ENCODE results near the gene DARS1.

The DARS1 gene

DNA sequence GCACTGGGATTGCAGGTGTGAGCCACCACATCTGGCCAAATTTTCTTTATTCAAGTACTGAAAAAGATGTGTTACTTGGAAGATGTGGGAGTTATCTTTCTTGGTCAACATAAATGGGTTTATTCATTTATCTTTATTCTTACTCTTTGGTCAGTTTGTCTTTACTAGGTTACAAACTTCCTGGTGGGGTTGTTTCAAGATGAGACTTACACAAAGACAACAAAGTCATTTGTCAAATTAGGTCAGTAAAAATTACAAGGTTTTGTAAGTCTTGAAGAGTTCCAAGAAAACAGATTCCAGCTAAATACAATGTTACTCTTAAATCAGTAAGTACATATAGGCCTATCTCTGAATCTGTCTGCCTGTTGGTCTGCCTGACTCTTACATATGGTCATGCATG is 48.9 kb downstream of the DARS1 start:
- no peak for TF ChIP-seq FOXP2 (optimal IDR thresholded peaks at IDR 0.05; ENCODE audit: borderline replicate concordance, extremely low read depth, extremely low read length, insufficient read depth)
- TF ChIP-seq, protein P1, sequence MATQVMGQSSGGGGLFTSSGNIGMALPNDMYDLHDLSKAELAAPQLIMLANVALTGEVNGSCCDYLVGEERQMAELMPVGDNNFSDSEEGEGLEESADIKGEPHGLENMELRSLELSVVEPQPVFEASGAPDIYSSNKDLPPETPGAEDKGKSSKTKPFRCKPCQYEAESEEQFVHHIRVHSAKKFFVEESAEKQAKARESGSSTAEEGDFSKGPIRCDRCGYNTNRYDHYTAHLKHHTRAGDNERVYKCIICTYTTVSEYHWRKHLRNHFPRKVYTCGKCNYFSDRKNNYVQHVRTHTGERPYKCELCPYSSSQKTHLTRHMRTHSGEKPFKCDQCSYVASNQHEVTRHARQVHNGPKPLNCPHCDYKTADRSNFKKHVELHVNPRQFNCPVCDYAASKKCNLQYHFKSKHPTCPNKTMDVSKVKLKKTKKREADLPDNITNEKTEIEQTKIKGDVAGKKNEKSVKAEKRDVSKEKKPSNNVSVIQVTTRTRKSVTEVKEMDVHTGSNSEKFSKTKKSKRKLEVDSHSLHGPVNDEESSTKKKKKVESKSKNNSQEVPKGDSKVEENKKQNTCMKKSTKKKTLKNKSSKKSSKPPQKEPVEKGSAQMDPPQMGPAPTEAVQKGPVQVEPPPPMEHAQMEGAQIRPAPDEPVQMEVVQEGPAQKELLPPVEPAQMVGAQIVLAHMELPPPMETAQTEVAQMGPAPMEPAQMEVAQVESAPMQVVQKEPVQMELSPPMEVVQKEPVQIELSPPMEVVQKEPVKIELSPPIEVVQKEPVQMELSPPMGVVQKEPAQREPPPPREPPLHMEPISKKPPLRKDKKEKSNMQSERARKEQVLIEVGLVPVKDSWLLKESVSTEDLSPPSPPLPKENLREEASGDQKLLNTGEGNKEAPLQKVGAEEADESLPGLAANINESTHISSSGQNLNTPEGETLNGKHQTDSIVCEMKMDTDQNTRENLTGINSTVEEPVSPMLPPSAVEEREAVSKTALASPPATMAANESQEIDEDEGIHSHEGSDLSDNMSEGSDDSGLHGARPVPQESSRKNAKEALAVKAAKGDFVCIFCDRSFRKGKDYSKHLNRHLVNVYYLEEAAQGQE (IDR thresholded peaks at IDR 0.05; ENCODE audit: insufficient read depth in 1 of 2, low read depth in 2 of 2, low read length in 2 of 2), result no peak
- TF ChIP-seq TAF1 (IDR thresholded peaks at IDR 0.05; ENCODE audit: borderline replicate concordance, insufficient read depth, low read length), result no peak
- no peak for TF ChIP-seq SIN3A (IDR thresholded peaks at IDR 0.05; ENCODE audit: borderline replicate concordance, insufficient read depth, low read length)
- no peak for TF ChIP-seq POLR2AphosphoS5 (IDR thresholded peaks at IDR 0.05; ENCODE audit: low read depth, low read length)

DNA sequence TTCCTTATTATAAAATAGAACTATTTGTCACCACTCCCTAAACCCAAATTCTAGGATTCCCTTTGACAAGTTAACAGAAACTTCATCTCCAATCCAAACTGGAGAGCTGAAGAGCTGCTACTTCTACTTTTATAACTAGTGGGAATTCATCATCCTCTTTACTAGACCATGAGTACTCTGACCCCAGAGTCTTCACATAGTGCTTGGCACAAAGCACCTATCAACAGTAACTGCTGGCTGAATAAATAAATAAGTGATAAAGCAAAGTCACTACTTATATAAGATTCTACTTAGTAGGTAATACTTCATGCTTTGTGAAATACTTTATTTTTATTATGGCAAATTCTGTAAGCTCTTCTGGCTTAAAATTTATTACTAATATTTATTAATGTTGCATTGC is 49.5 kb downstream of the DARS1 start:
- no peak for TF ChIP-seq SIN3A (IDR thresholded peaks at IDR 0.05; ENCODE audit: borderline replicate concordance, insufficient read depth, low read length)
- no peak for TF ChIP-seq FOXP2 (optimal IDR thresholded peaks at IDR 0.05; ENCODE audit: borderline replicate concordance, extremely low read depth, extremely low read length, insufficient read depth)
- TF ChIP-seq POLR2AphosphoS5 (IDR thresholded peaks at IDR 0.05; ENCODE audit: low read depth, low read length), result no peak
- no peak for TF ChIP-seq TAF1 (IDR thresholded peaks at IDR 0.05; ENCODE audit: borderline replicate concordance, insufficient read depth, low read length)
- TF ChIP-seq, protein P1 (IDR thresholded peaks at IDR 0.05; ENCODE audit: insufficient read depth in 1 of 2, low read depth in 2 of 2, low read length in 2 of 2), result no peak

DNA sequence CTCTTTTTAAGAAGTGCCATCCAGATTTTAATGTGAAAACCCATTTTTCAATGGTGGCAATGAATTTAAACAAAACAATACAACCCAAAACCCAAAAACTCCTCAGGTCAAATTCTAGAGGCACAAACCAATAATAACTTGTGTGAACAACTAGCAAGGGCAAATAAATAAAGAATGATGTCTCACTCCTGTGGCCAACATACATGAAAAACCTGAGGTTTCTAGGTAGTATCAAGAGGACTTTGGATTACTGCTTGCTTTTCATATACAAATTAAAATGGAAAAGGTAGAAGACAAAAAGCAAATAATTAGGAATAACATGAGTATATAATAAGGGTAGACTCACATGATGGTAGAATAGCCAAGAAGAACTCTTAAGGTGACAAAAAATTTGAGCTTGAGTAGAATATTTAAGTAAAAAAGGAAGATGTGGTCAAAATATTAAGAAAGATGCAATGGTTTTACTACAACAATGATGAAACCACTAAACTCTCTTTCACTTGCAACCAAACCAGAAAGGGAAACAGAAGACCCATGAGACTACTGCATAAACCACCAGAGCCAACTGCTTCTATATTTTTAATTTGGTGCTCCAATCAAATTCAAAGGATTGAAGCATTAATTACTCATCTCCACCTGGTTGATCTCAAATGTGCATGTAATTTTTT is 53.5 kb downstream of the DARS1 start:
- no peak for TF ChIP-seq FOXP2 (optimal IDR thresholded peaks at IDR 0.05; ENCODE audit: borderline replicate concordance, extremely low read depth, extremely low read length, insufficient read depth)
- TF ChIP-seq, protein P1 (IDR thresholded peaks at IDR 0.05; ENCODE audit: insufficient read depth in 1 of 2, low read depth in 2 of 2, low read length in 2 of 2), result no peak
- no peak for TF ChIP-seq POLR2AphosphoS5 (IDR thresholded peaks at IDR 0.05; ENCODE audit: low read depth, low read length)
- TF ChIP-seq TAF1 (IDR thresholded peaks at IDR 0.05; ENCODE audit: borderline replicate concordance, insufficient read depth, low read length), result no peak
- TF ChIP-seq SIN3A (IDR thresholded peaks at IDR 0.05; ENCODE audit: borderline replicate concordance, insufficient read depth, low read length), result no peak

DNA sequence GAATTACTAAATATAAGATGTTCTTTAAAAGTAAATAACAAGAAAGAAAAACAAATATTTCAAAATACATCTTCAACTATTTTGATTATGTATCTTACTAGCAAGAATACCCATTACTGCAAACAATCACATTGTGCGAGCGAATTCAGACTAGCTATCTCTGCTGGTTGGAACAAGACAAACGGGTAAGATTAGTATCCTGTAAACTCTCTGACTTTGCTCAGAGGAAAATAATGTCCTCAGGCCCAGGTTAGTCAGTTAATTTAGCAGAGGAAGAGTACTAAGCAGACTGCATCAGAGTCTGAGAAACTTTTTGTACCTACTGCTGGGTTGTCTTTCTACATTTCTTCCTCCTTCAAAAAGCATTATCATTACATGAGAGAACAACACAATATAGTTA is 58.8 kb downstream of the DARS1 start:
- TF ChIP-seq FOXP2 (optimal IDR thresholded peaks at IDR 0.05; ENCODE audit: borderline replicate concordance, extremely low read depth, extremely low read length, insufficient read depth), result no peak
- TF ChIP-seq SIN3A (IDR thresholded peaks at IDR 0.05; ENCODE audit: borderline replicate concordance, insufficient read depth, low read length), result no peak
- TF ChIP-seq, protein P1 (IDR thresholded peaks at IDR 0.05; ENCODE audit: insufficient read depth in 1 of 2, low read depth in 2 of 2, low read length in 2 of 2), result no peak
- TF ChIP-seq TAF1 (IDR thresholded peaks at IDR 0.05; ENCODE audit: borderline replicate concordance, insufficient read depth, low read length), result no peak
- no peak for TF ChIP-seq POLR2AphosphoS5 (IDR thresholded peaks at IDR 0.05; ENCODE audit: low read depth, low read length)
